MCF 10A (cell line): ENCODE results near the gene ZNF513. TPM values are rescaled to one million over a fixed set of nuclear protein-coding genes. Genes with fewer than 3 reads are reported as not detected.
"Not testable (repeated sequence)": the region's sequence is repeated elsewhere in the genome, so short reads cannot be mapped to it uniquely, and the experiment has no call there.

ENCODE experiments used
- BruUV-seq: library from RNA; stranded (reverse); fragments of 400-500 nt; replicated peaks from 2 replicates; lab custom pipeline; 2021; lab: Mats Ljungman, UMichigan
- CTCF ChIA-PET: fragments of 300-600 bp; sonication (Branson Sonifier 250); formaldehyde crosslinking; extraction: SDS; loops from one replicate; lab custom pipeline; 2021; ENCODE audit warnings: antibody characterized with exemption, inconsistent platforms; lab: Yijun Ruan, JAX
- POLR2A ChIA-PET: fragments of 300-600, 350-650 bp; sonication (Branson Sonifier 250); formaldehyde crosslinking; extraction: SDS; loops from one replicate; lab custom pipeline; 2020; ENCODE audit warnings: antibody characterized with exemption, inconsistent platforms; lab: Yijun Ruan, JAX
- DNase-seq: peaks from one replicate; pipeline ENCODE4 v3.0.0-alpha.2; 2018; ENCODE audit not compliant: unreplicated experiment
- H3K27ac Mint-ChIP-seq: one replicate; pipeline ENCODE4 v1.8.0; 2022; ENCODE audit warnings: mild to moderate bottlenecking, low read depth, mixed read lengths; ENCODE audit not compliant: unreplicated experiment
- H3K27me3 Mint-ChIP-seq: one replicate; pipeline ENCODE4 v1.8.0; 2022; ENCODE audit warnings: mixed read lengths; ENCODE audit not compliant: insufficient read depth, unreplicated experiment
- H3K36me3 Mint-ChIP-seq: one replicate; pipeline ENCODE4 v1.8.0; 2022; ENCODE audit warnings: mild to moderate bottlenecking, moderate library complexity, mixed read lengths; ENCODE audit not compliant: insufficient read depth, unreplicated experiment
- H3K4me1 Mint-ChIP-seq: one replicate; pipeline ENCODE4 v1.8.0; 2022; ENCODE audit warnings: mixed read lengths; ENCODE audit not compliant: insufficient read depth, unreplicated experiment
- H3K4me3 Mint-ChIP-seq: one replicate; pipeline ENCODE4 v1.8.0; 2022; ENCODE audit warnings: mild to moderate bottlenecking, moderate library complexity, mixed read lengths; ENCODE audit not compliant: unreplicated experiment
- H3K9me3 Mint-ChIP-seq: one replicate; pipeline ENCODE4 v1.8.0; 2022; ENCODE audit warnings: mixed read lengths; ENCODE audit not compliant: unreplicated experiment
- intact Hi-C: fragments of 100-400 bp; cut with micrococcal nuclease; formaldehyde crosslinking; loops from 2 replicates; pipeline ENCODE4 v1.14.1; 2022
- total RNA-seq: library from RNA; stranded (reverse); gene quantifications from 2 replicates; pipeline ENCODE4 v1.2.3, GENCODE V29; 2022
- TF ChIP-seq, protein P1 (sequence below): fragments of 200-600 bp; IDR thresholded peaks from one replicate; pipeline ENCODE4 v1.8.0; 2022; ENCODE audit warnings: antibody characterized with exemption, mild to moderate bottlenecking; ENCODE audit not compliant: unreplicated experiment

ZNF513 gene
- total RNA-seq, 1 experiment from 2014 or later: 16.2 TPM

DNA sequence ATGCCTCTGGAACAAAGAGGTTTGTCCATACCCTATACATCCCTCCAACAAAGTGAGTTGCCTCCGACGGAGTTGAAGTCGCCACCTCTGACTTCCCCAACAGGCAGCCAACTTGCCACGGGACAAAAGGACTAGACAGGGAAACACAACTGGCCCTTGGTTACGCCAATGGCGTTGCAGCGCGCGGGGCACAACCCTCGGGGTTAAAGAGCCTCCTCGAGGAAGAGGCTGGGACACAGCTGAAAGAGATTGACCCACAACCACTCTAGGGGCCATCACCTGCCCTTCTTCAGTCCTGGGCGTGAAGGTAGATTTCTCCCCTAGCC is 24.5 kb downstream of the ZNF513 start:
- POLR2A ChIA-PET: interaction anchor here (0.6 to 3.2 kb wide), 13 partner anchors 8 to 325 kb away, joined by 3 to 148 read pairs (median 10); partner anchors contain the start of genes AGBL5, EIF2B4, MPV17 and NRBP1
- peak; percentile 57 for DNase-seq

DNA sequence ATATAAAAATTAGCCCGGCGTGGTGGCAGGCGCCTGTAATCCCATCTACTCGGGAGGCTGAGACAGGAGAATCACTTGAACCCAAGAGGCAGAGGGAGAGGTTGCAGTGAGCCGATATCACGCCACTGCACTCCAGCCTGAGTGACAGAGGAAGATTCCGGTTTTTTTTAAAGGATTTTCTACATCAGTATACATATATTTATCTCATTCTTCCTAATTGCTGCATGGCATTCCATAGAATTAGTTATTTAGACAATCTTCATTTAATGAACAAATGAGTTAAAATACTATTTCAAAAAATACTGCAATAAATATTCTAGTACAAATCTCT is 26.0 kb downstream of the ZNF513 start:
- Mint-ChIP-seq H3K27ac (no peak overlapping the region), H3K36me3 (peaks cover 22% of the 10 kb centered on the region), H3K9me3 (no peaks in the 10 kb centered on the region), H3K4me1 (peaks cover 32% of the 10 kb centered on the region), H3K27me3 (no peaks in the 10 kb centered on the region), H3K4me3 (peak overlapping the region; percentile 43)
- TF ChIP-seq, protein P1, sequence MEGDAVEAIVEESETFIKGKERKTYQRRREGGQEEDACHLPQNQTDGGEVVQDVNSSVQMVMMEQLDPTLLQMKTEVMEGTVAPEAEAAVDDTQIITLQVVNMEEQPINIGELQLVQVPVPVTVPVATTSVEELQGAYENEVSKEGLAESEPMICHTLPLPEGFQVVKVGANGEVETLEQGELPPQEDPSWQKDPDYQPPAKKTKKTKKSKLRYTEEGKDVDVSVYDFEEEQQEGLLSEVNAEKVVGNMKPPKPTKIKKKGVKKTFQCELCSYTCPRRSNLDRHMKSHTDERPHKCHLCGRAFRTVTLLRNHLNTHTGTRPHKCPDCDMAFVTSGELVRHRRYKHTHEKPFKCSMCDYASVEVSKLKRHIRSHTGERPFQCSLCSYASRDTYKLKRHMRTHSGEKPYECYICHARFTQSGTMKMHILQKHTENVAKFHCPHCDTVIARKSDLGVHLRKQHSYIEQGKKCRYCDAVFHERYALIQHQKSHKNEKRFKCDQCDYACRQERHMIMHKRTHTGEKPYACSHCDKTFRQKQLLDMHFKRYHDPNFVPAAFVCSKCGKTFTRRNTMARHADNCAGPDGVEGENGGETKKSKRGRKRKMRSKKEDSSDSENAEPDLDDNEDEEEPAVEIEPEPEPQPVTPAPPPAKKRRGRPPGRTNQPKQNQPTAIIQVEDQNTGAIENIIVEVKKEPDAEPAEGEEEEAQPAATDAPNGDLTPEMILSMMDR: no peak
- intact Hi-C loops: no loop called here
- CTCF ChIA-PET: interaction anchor here (1.3 kb wide), 1 partner anchor 34 kb away, joined by 5 read pairs; no protein-coding TSS in a partner anchor
- no peak for DNase-seq
- BruUV-seq: no TSS peak
- POLR2A ChIA-PET: interaction anchor here (0.6 to 3.7 kb wide), 5 partner anchors 11 to 31 kb away, joined by 4 to 31 read pairs (median 19); partner anchors contain the start of genes EIF2B4 and MPV17

More for the DNA sequence above, 24.5 kb downstream of the ZNF513 start:
- Mint-ChIP-seq H3K4me3 (peak overlapping the region; percentile 90), H3K27ac (peak overlapping the region; percentile 93), H3K4me1 (peaks cover 32% of the 10 kb centered on the region), H3K27me3 (no peaks in the 10 kb centered on the region), H3K36me3 (peaks cover 24% of the 10 kb centered on the region), H3K9me3 (no peaks in the 10 kb centered on the region)
- BruUV-seq: TSS peak; percentile 54
- TF ChIP-seq, protein P1: no peak
- intact Hi-C loops: loop anchor here (1.0 kb wide), 1 partner anchor 35 kb away; no protein-coding TSS in a partner anchor
- CTCF ChIA-PET: interaction anchor here (1.0 to 1.8 kb wide), 3 partner anchors 9 to 15 kb away, joined by 4 to 21 read pairs (median 4); partner anchors contain the start of gene EIF2B4

DNA sequence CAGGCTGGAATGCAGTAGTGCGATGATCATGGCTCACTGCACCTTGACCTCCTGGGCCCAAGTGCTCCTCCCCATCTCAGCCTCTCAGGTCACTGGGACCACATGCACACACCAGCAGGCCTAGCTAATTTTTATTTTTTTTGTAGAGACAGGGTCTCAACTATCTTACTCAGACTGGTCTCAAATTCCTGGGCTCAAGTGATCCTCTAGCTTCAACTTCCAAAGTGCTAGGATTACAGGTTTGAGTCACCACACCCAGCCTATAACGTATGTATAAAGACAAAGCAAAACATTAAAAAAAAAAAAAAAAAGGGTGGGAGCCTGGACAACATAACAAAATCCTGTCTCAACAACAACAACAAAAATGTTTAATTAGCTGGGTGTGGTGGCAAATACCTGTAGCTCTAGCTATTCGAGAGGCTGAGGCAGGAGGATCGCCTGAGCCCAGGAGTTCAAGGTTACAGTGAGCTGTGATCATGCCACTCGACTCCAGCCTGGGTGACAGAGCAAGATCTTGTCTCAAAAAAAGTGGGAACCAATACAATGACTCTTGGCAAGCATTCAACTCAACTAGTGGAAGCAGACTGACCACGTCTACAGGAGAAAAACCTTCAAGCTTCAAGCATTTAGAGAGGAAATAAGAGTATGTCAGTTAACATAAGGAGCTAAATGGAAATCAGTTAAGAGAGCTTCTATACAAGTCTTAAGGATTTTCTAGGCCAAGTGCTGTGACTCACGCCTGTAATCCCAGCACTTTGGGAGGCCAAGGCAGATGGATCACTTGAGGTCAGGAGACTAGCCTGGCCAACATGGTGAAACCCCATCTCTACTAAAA is 26.6 kb downstream of the ZNF513 start:
- no peak for DNase-seq
- no TSS peak for BruUV-seq
- Mint-ChIP-seq H3K27ac (no peak overlapping the region), H3K27me3 (no peaks in the 10 kb centered on the region), H3K4me3 (peak overlapping the region; percentile 43), H3K9me3 (no peaks in the 10 kb centered on the region), H3K4me1 (peaks cover 32% of the 10 kb centered on the region), H3K36me3 (peaks cover 28% of the 10 kb centered on the region)
- intact Hi-C loops: no loop called here
- TF ChIP-seq, protein P1: no peak
- POLR2A ChIA-PET: interaction anchor here (0.6 to 3.7 kb wide), 5 partner anchors 11 to 31 kb away, joined by 3 to 31 read pairs (median 14); partner anchors contain the start of genes EIF2B4 and MPV17
- CTCF ChIA-PET: interaction anchor here (0.6 to 2.0 kb wide), 5 partner anchors 16 to 336 kb away, joined by 3 to 7 read pairs (median 5); partner anchors contain the start of genes EIF2B4 and MPV17

DNA sequence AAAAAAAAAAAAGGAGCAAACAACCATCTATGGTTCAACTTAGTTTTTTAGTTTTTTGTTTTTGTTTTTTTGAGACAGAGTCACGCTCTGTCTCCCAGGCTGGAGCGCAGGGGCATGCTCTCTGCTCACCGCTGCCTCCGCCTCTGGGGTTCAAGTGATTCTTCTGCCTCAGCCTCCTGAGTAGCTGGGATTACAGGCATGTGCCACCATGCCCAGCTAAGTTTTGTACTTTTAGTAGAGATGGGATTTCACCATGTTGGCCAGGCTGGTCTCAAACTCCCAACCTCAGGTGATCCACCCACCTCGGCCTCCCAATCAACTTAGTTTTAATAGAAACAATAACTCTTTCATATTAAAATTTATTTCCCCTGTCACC is 27.2 kb downstream of the ZNF513 start:
- CTCF ChIA-PET: interaction anchor here (0.6 to 2.0 kb wide), 5 partner anchors 17 to 335 kb away, joined by 3 to 7 read pairs (median 5); partner anchors contain the start of genes EIF2B4 and MPV17

More for the DNA sequence above, 27.2 kb downstream of the ZNF513 start:
- intact Hi-C loops, DNase-seq, H3K27me3 Mint-ChIP-seq, H3K9me3 Mint-ChIP-seq, H3K4me3 Mint-ChIP-seq, BruUV-seq, H3K27ac Mint-ChIP-seq: not testable (repeated sequence)
- Mint-ChIP-seq H3K36me3 (peaks cover 34% of the 10 kb centered on the region), H3K4me1 (peaks cover 27% of the 10 kb centered on the region)
- POLR2A ChIA-PET: interaction anchor here (1.2 to 3.7 kb wide), 5 partner anchors 10 to 30 kb away, joined by 3 to 31 read pairs (median 14); partner anchors contain the start of genes EIF2B4, MPV17 and SNX17
